WTC11 (cell line): ENCODE measurements around the gene DCTD.

ENCODE experiments used
- ARID4B ChIP-seq: sonication (generic); formaldehyde crosslinking; IDR thresholded peaks from 2 replicates; pipeline ENCODE4 v1.8.0; 2023; ENCODE audit warnings: missing genetic modification reagents, mild to moderate bottlenecking, borderline replicate concordance
- ATF3 ChIP-seq: sonication (generic); formaldehyde crosslinking; conservative IDR thresholded peaks from 2 replicates; pipeline ENCODE4 v1.8.1; 2022; ENCODE audit warnings: mild to moderate bottlenecking, missing genetic modification reagents
- CTCF ChIP-seq: fragments of 200-600 bp; IDR thresholded peaks from 2 replicates; pipeline ENCODE4 v1.8.0; 2022; ENCODE audit warnings: antibody characterized with exemption
- GABPB1 ChIP-seq: sonication (generic); formaldehyde crosslinking; IDR thresholded peaks from 2 replicates; pipeline ENCODE4 v1.8.1; 2023; ENCODE audit warnings: mild to moderate bottlenecking, missing genetic modification reagents
- JUN ChIP-seq: sonication (generic); formaldehyde crosslinking; IDR thresholded peaks from 2 replicates; pipeline ENCODE4 v1.8.0; 2023; ENCODE audit warnings: mild to moderate bottlenecking, missing genetic modification reagents
- MLX ChIP-seq: sonication (generic); formaldehyde crosslinking; IDR thresholded peaks from 2 replicates; pipeline ENCODE4 v1.8.1; 2023; ENCODE audit warnings: mild to moderate bottlenecking, missing genetic modification reagents, moderate library complexity
- ZNF317 ChIP-seq: sonication (generic); formaldehyde crosslinking; IDR thresholded peaks from 2 replicates; pipeline ENCODE4 v1.8.1; 2023; ENCODE audit warnings: low read depth, mild to moderate bottlenecking, moderate library complexity, missing genetic modification reagents, borderline replicate concordance

GRCh38 chr4:182944484-182945213 lies 27.5 kb upstream of the DCTD start:
- no peak for TF ChIP-seq JUN
- TF ChIP-seq ATF3 (CRISPR knock-in tag): no peak
- no peak for TF ChIP-seq CTCF
- no peak for TF ChIP-seq MLX
- TF ChIP-seq ZNF317 (CRISPR knock-in tag): no peak
- no peak for TF ChIP-seq GABPB1
- no peak for TF ChIP-seq ARID4B (CRISPR knock-in tag)
